H9 (cell line): ENCODE results near the gene CDKL5. TPM values are rescaled to one million over a fixed set of nuclear protein-coding genes. Genes with fewer than 3 reads are reported as not detected.

Experiments
- DNase-seq: peaks from one replicate; pipeline ENCODE4 v3.0.0-alpha.2; 2017
- H2AFZ ChIP-seq: one replicate; pipeline ENCODE4 v1.6.1; 2013; ENCODE audit warnings: mild to moderate bottlenecking, low read length, control low read depth, moderate library complexity
- H2AK5ac ChIP-seq: 2 replicates; pipeline ENCODE4 v1.6.1; 2013; ENCODE audit warnings: low read length, control low read depth, mixed read lengths; ENCODE audit not compliant: insufficient read length
- H2BK120ac ChIP-seq: one replicate; pipeline ENCODE4 v1.6.1; 2013; ENCODE audit warnings: low read depth, mild to moderate bottlenecking, low read length, control low read depth, inconsistent platforms; ENCODE audit not compliant: poor library complexity, severe bottlenecking
- H2BK12ac ChIP-seq: 2 replicates; pipeline ENCODE4 v1.6.1; 2013; ENCODE audit warnings: low read length, control low read depth, mixed read lengths, low read depth; ENCODE audit not compliant: insufficient read length
- H2BK15ac ChIP-seq: 2 replicates; pipeline ENCODE4 v1.6.1; 2013; ENCODE audit warnings: low read depth, low read length, control low read depth
- H2BK20ac ChIP-seq: one replicate; pipeline ENCODE4 v1.6.1; 2013; ENCODE audit warnings: low read depth, mild to moderate bottlenecking, low read length, control low read depth, inconsistent platforms; ENCODE audit not compliant: poor library complexity, severe bottlenecking
- H2BK5ac ChIP-seq: 2 replicates; pipeline ENCODE4 v1.6.1; 2013; ENCODE audit warnings: low read length, control low read depth, mixed read lengths; ENCODE audit not compliant: insufficient read length
- H3K14ac ChIP-seq: 2 replicates; pipeline ENCODE4 v1.6.1; 2013; ENCODE audit warnings: low read length, control low read depth; ENCODE audit not compliant: insufficient read depth
- H3K18ac ChIP-seq: 2 replicates; pipeline ENCODE4 v1.6.1; 2013; ENCODE audit warnings: low read depth, mild to moderate bottlenecking, mixed read lengths, low read length, control low read depth; ENCODE audit not compliant: insufficient read length
- H3K23ac ChIP-seq: 2 replicates; pipeline ENCODE4 v1.6.1; 2013; ENCODE audit warnings: low read length, control low read depth, mixed read lengths, low read depth; ENCODE audit not compliant: insufficient read length
- H3K23me2 ChIP-seq: 2 replicates; pipeline ENCODE4 v1.6.1; 2013; ENCODE audit warnings: low read depth, mild to moderate bottlenecking, mixed read lengths, low read length, control low read depth; ENCODE audit not compliant: insufficient read length, poor library complexity, severe bottlenecking
- H3K27ac ChIP-seq: 2 replicates; pipeline ENCODE4 v1.5.1; 2013; ENCODE audit warnings: low read length, control low read depth, mixed read lengths, low read depth; ENCODE audit not compliant: insufficient read length
- H3K27me3 ChIP-seq: 2 replicates; pipeline ENCODE4 v1.6.1; 2013; ENCODE audit warnings: low read length, control low read depth, inconsistent platforms; ENCODE audit not compliant: insufficient read depth
- H3K4ac ChIP-seq: 2 replicates; pipeline ENCODE4 v1.6.1; 2013; ENCODE audit warnings: low read depth, mild to moderate bottlenecking, control low read depth, inconsistent platforms, low read length, moderate library complexity
- H3K4me1 ChIP-seq: 2 replicates; pipeline ENCODE4 v1.6.1; 2013; ENCODE audit warnings: low read length, control low read depth, inconsistent platforms; ENCODE audit not compliant: insufficient read depth
- H3K4me2 ChIP-seq: 2 replicates; pipeline ENCODE4 v1.6.1; 2013; ENCODE audit warnings: low read length, control low read depth, mixed read lengths; ENCODE audit not compliant: insufficient read length, insufficient read depth
- H3K56ac ChIP-seq: 2 replicates; pipeline ENCODE4 v1.6.1; 2013; ENCODE audit warnings: low read depth, mild to moderate bottlenecking, mixed read lengths, low read length, control low read depth; ENCODE audit not compliant: insufficient read length
- H3K79me1 ChIP-seq: 2 replicates; pipeline ENCODE4 v1.6.1; 2013; ENCODE audit warnings: low read depth, mild to moderate bottlenecking, moderate library complexity, low read length, control low read depth, inconsistent platforms; ENCODE audit not compliant: insufficient read depth, poor library complexity, severe bottlenecking
- H3K79me2 ChIP-seq: 2 replicates; pipeline ENCODE4 v1.6.1; 2013; ENCODE audit warnings: low read length, control low read depth, inconsistent platforms; ENCODE audit not compliant: insufficient read depth
- H3K9ac ChIP-seq: 2 replicates; pipeline ENCODE4 v1.6.1; 2013; ENCODE audit warnings: low read length, control low read depth, mixed read lengths; ENCODE audit not compliant: insufficient read length; ENCODE audit errors: extremely low read depth
- H3K9me3 ChIP-seq: one replicate; pipeline ENCODE4 v1.6.1; 2013; ENCODE audit warnings: low read depth, low read length, inconsistent platforms; ENCODE audit not compliant: control insufficient read depth
- H3T11ph ChIP-seq: one replicate; pipeline ENCODE4 v1.6.1; 2013; ENCODE audit warnings: mild to moderate bottlenecking, low read length, control low read depth, inconsistent platforms
- H4K20me1 ChIP-seq: one replicate; pipeline ENCODE4 v1.6.1; 2013; ENCODE audit not compliant: control insufficient read depth, insufficient read length, insufficient read depth
- H4K5ac ChIP-seq: 2 replicates; pipeline ENCODE4 v1.6.1; 2013; ENCODE audit warnings: low read depth, mild to moderate bottlenecking, mixed read lengths, low read length, control low read depth; ENCODE audit not compliant: insufficient read length
- H4K8ac ChIP-seq: replicated peaks from 2 replicates; pipeline ENCODE4 v1.6.1; 2013; ENCODE audit warnings: low read length, control low read depth, mixed read lengths, low read depth; ENCODE audit not compliant: insufficient read length
- H4K91ac ChIP-seq: 2 replicates; pipeline ENCODE4 v1.6.1; 2013; ENCODE audit warnings: low read depth, mild to moderate bottlenecking, moderate library complexity, mixed read lengths, low read length, control low read depth; ENCODE audit not compliant: insufficient read length
- H3K27ac Mint-ChIP-seq, 3 experiments: 2 replicates in 2 of 3; 3 replicates in 1 of 3; pipeline ENCODE4 v1.8.0; 2020 to 2021; ENCODE audit warnings: mixed read lengths in 3 of 3, mild to moderate bottlenecking in 1 of 3, moderate library complexity in 1 of 3
- H3K27me3 Mint-ChIP-seq: 2 replicates; pipeline ENCODE4 v1.8.0; 2021; ENCODE audit warnings: low read depth, mild to moderate bottlenecking, moderate library complexity, mixed read lengths
- H3K36me3 Mint-ChIP-seq, 3 experiments: 2 replicates in 2 of 3; 3 replicates in 1 of 3; pipeline ENCODE4 v1.8.0; 2020 to 2021; ENCODE audit warnings: low read depth in 3 of 3, mixed read lengths in 3 of 3; ENCODE audit not compliant: insufficient read depth in 1 of 3
- H3K4me1 Mint-ChIP-seq, 2 experiments: 2 replicates each; pipeline ENCODE4 v1.8.0; 2020; ENCODE audit warnings: mixed read lengths in 2 of 2
- H3K4me3 Mint-ChIP-seq, 2 experiments: 2 replicates in 1 of 2; 3 replicates in 1 of 2; pipeline ENCODE4 v1.8.0; 2020 to 2021; ENCODE audit warnings: mild to moderate bottlenecking in 2 of 2, mixed read lengths in 2 of 2, moderate library complexity in 1 of 2
- H3K9me3 Mint-ChIP-seq, 2 experiments: 2 replicates in 1 of 2; 3 replicates in 1 of 2; pipeline ENCODE4 v1.8.0; 2020; ENCODE audit warnings: mild to moderate bottlenecking in 2 of 2, mixed read lengths in 2 of 2, moderate library complexity in 1 of 2
- CTCF ChIP-seq: fragments of 200-600 bp; sonication (generic); conservative IDR thresholded peaks from 3 replicates; pipeline ENCODE4 v1.8.0; 2021; ENCODE audit warnings: antibody characterized with exemption, mild to moderate bottlenecking
- WGBS: extraction: QIAGEN DNeasy Blood & Tissue Kit; methylation state at CpG from one replicate; pipeline ENCODE4 v1.1.7; 2013; ENCODE audit warnings: missing lambda C conversion rate, low lambda C conversion rate, mixed read lengths; ENCODE audit not compliant: insufficient read length; ENCODE audit errors: extremely low coverage; 5-methylcytosine and 5-hydroxymethylcytosine counted together
- total RNA-seq: library from RNA; stranded (reverse); gene quantifications from 2 replicates; pipeline ENCODE4 v1.2.1, GENCODE V29; 2021

The CDKL5 gene
- total RNA-seq, 1 experiment from 2014 or later, result 19.5 TPM

- no peak for DNase-seq
- H3K27ac ChIP-seq, result no peak overlapping the region
- no peak overlapping the region for H2AK5ac ChIP-seq
- no peak overlapping the region for H2BK120ac ChIP-seq
- no peak overlapping the region for H2BK12ac ChIP-seq
- H4K20me1 ChIP-seq, result no peaks in the 10 kb centered on the region
- H3K27me3 ChIP-seq, result no peaks in the 10 kb centered on the region
- no peak overlapping the region for H4K91ac ChIP-seq
- H4K8ac ChIP-seq, result no peak overlapping the region
- no peak overlapping the region for H3K14ac ChIP-seq
- H3K4me1 ChIP-seq, result no peaks in the 10 kb centered on the region; the same call in 1 of the 2 replicates
- H2AFZ ChIP-seq, result no peak overlapping the region
- TF ChIP-seq CTCF, result no peak
- Mint-ChIP-seq H3K4me1 (peaks cover 15 to 30% of the 10 kb centered on the region in 2 experiments), H3K27me3 (no peaks in the 10 kb centered on the region; the same call in 1 of the 2 replicates), H3K27ac (no peak overlapping the region), H3K36me3 (peaks cover 0 to 3% (median 0%) of the 10 kb centered on the region in 3 experiments; a peak in 2 of 7 replicates), H3K4me3 (no peak overlapping the region), H3K9me3 (peaks cover 68 to 75% of the 10 kb centered on the region in 2 experiments)
- no peak overlapping the region for H4K5ac ChIP-seq
- no peaks in the 10 kb centered on the region for H3K79me2 ChIP-seq
- peaks cover 32% of the 10 kb centered on the region for H3K9me3 ChIP-seq
- no peak overlapping the region for H2BK15ac ChIP-seq
- H3K23ac ChIP-seq, result no peak overlapping the region
- no peak overlapping the region for H3K18ac ChIP-seq
- no peak overlapping the region for H3K56ac ChIP-seq
- H3K4ac ChIP-seq, result no peak overlapping the region
- H3K79me1 ChIP-seq, result no peaks in the 10 kb centered on the region
- no peak overlapping the region for H2BK20ac ChIP-seq
- no peak overlapping the region for H2BK5ac ChIP-seq
- WGBS, result no CpG with 5 or more reads among the region's 1 CpG
- H3K9ac ChIP-seq, result no peak overlapping the region
- H3K4me2 ChIP-seq, result no peak overlapping the region
- no peaks in the 10 kb centered on the region for H3K23me2 ChIP-seq
- H3T11ph ChIP-seq, result no peak overlapping the region
These were observed 118.3 kb downstream of the CDKL5 start for GRCh38 chrX:18543738-18544137.
